H9 (cell line): ENCODE measurements around the gene CFAP100. TPM values are rescaled to one million over a fixed set of nuclear protein-coding genes. Genes with fewer than 3 reads are reported as not detected.

ENCODE experiments used
- DNase-seq: peaks from one replicate; pipeline ENCODE4 v3.0.0-alpha.2; 2017
- H2AFZ ChIP-seq: one replicate; pipeline ENCODE4 v1.6.1; 2013; ENCODE audit warnings: mild to moderate bottlenecking, low read length, control low read depth, moderate library complexity
- H2AK5ac ChIP-seq: 2 replicates; pipeline ENCODE4 v1.6.1; 2013; ENCODE audit warnings: low read length, control low read depth, mixed read lengths; ENCODE audit not compliant: insufficient read length
- H2BK120ac ChIP-seq: one replicate; pipeline ENCODE4 v1.6.1; 2013; ENCODE audit warnings: low read depth, mild to moderate bottlenecking, low read length, control low read depth, inconsistent platforms; ENCODE audit not compliant: poor library complexity, severe bottlenecking
- H2BK12ac ChIP-seq: 2 replicates; pipeline ENCODE4 v1.6.1; 2013; ENCODE audit warnings: low read length, control low read depth, mixed read lengths, low read depth; ENCODE audit not compliant: insufficient read length
- H2BK15ac ChIP-seq: 2 replicates; pipeline ENCODE4 v1.6.1; 2013; ENCODE audit warnings: low read depth, low read length, control low read depth
- H2BK20ac ChIP-seq: one replicate; pipeline ENCODE4 v1.6.1; 2013; ENCODE audit warnings: low read depth, mild to moderate bottlenecking, low read length, control low read depth, inconsistent platforms; ENCODE audit not compliant: poor library complexity, severe bottlenecking
- H2BK5ac ChIP-seq: 2 replicates; pipeline ENCODE4 v1.6.1; 2013; ENCODE audit warnings: low read length, control low read depth, mixed read lengths; ENCODE audit not compliant: insufficient read length
- H3K14ac ChIP-seq: 2 replicates; pipeline ENCODE4 v1.6.1; 2013; ENCODE audit warnings: low read length, control low read depth; ENCODE audit not compliant: insufficient read depth
- H3K18ac ChIP-seq: 2 replicates; pipeline ENCODE4 v1.6.1; 2013; ENCODE audit warnings: low read depth, mild to moderate bottlenecking, mixed read lengths, low read length, control low read depth; ENCODE audit not compliant: insufficient read length
- H3K23ac ChIP-seq: 2 replicates; pipeline ENCODE4 v1.6.1; 2013; ENCODE audit warnings: low read length, control low read depth, mixed read lengths, low read depth; ENCODE audit not compliant: insufficient read length
- H3K23me2 ChIP-seq: 2 replicates; pipeline ENCODE4 v1.6.1; 2013; ENCODE audit warnings: low read depth, mild to moderate bottlenecking, mixed read lengths, low read length, control low read depth; ENCODE audit not compliant: insufficient read length, poor library complexity, severe bottlenecking
- H3K27ac ChIP-seq: 2 replicates; pipeline ENCODE4 v1.5.1; 2013; ENCODE audit warnings: low read length, control low read depth, mixed read lengths, low read depth; ENCODE audit not compliant: insufficient read length
- H3K27me3 ChIP-seq: 2 replicates; pipeline ENCODE4 v1.6.1; 2013; ENCODE audit warnings: low read length, control low read depth, inconsistent platforms; ENCODE audit not compliant: insufficient read depth
- H3K4ac ChIP-seq: 2 replicates; pipeline ENCODE4 v1.6.1; 2013; ENCODE audit warnings: low read depth, mild to moderate bottlenecking, control low read depth, inconsistent platforms, low read length, moderate library complexity
- H3K4me1 ChIP-seq: 2 replicates; pipeline ENCODE4 v1.6.1; 2013; ENCODE audit warnings: low read length, control low read depth, inconsistent platforms; ENCODE audit not compliant: insufficient read depth
- H3K4me2 ChIP-seq: 2 replicates; pipeline ENCODE4 v1.6.1; 2013; ENCODE audit warnings: low read length, control low read depth, mixed read lengths; ENCODE audit not compliant: insufficient read length, insufficient read depth
- H3K56ac ChIP-seq: 2 replicates; pipeline ENCODE4 v1.6.1; 2013; ENCODE audit warnings: low read depth, mild to moderate bottlenecking, mixed read lengths, low read length, control low read depth; ENCODE audit not compliant: insufficient read length
- H3K79me1 ChIP-seq: 2 replicates; pipeline ENCODE4 v1.6.1; 2013; ENCODE audit warnings: low read depth, mild to moderate bottlenecking, moderate library complexity, low read length, control low read depth, inconsistent platforms; ENCODE audit not compliant: insufficient read depth, poor library complexity, severe bottlenecking
- H3K79me2 ChIP-seq: 2 replicates; pipeline ENCODE4 v1.6.1; 2013; ENCODE audit warnings: low read length, control low read depth, inconsistent platforms; ENCODE audit not compliant: insufficient read depth
- H3K9ac ChIP-seq: 2 replicates; pipeline ENCODE4 v1.6.1; 2013; ENCODE audit warnings: low read length, control low read depth, mixed read lengths; ENCODE audit not compliant: insufficient read length; ENCODE audit errors: extremely low read depth
- H3K9me3 ChIP-seq: one replicate; pipeline ENCODE4 v1.6.1; 2013; ENCODE audit warnings: low read depth, low read length, inconsistent platforms; ENCODE audit not compliant: control insufficient read depth
- H3T11ph ChIP-seq: one replicate; pipeline ENCODE4 v1.6.1; 2013; ENCODE audit warnings: mild to moderate bottlenecking, low read length, control low read depth, inconsistent platforms
- H4K20me1 ChIP-seq: one replicate; pipeline ENCODE4 v1.6.1; 2013; ENCODE audit not compliant: control insufficient read depth, insufficient read length, insufficient read depth
- H4K5ac ChIP-seq: 2 replicates; pipeline ENCODE4 v1.6.1; 2013; ENCODE audit warnings: low read depth, mild to moderate bottlenecking, mixed read lengths, low read length, control low read depth; ENCODE audit not compliant: insufficient read length
- H4K8ac ChIP-seq: replicated peaks from 2 replicates; pipeline ENCODE4 v1.6.1; 2013; ENCODE audit warnings: low read length, control low read depth, mixed read lengths, low read depth; ENCODE audit not compliant: insufficient read length
- H4K91ac ChIP-seq: 2 replicates; pipeline ENCODE4 v1.6.1; 2013; ENCODE audit warnings: low read depth, mild to moderate bottlenecking, moderate library complexity, mixed read lengths, low read length, control low read depth; ENCODE audit not compliant: insufficient read length
- H3K27ac Mint-ChIP-seq, 3 experiments: 2 replicates in 2 of 3; 3 replicates in 1 of 3; pipeline ENCODE4 v1.8.0; 2020 to 2021; ENCODE audit warnings: mixed read lengths in 3 of 3, mild to moderate bottlenecking in 1 of 3, moderate library complexity in 1 of 3
- H3K27me3 Mint-ChIP-seq: 2 replicates; pipeline ENCODE4 v1.8.0; 2021; ENCODE audit warnings: low read depth, mild to moderate bottlenecking, moderate library complexity, mixed read lengths
- H3K36me3 Mint-ChIP-seq, 3 experiments: 2 replicates in 2 of 3; 3 replicates in 1 of 3; pipeline ENCODE4 v1.8.0; 2020 to 2021; ENCODE audit warnings: low read depth in 3 of 3, mixed read lengths in 3 of 3; ENCODE audit not compliant: insufficient read depth in 1 of 3
- H3K4me1 Mint-ChIP-seq, 2 experiments: 2 replicates each; pipeline ENCODE4 v1.8.0; 2020; ENCODE audit warnings: mixed read lengths in 2 of 2
- H3K4me3 Mint-ChIP-seq, 2 experiments: 2 replicates in 1 of 2; 3 replicates in 1 of 2; pipeline ENCODE4 v1.8.0; 2020 to 2021; ENCODE audit warnings: mild to moderate bottlenecking in 2 of 2, mixed read lengths in 2 of 2, moderate library complexity in 1 of 2
- H3K9me3 Mint-ChIP-seq, 2 experiments: 2 replicates in 1 of 2; 3 replicates in 1 of 2; pipeline ENCODE4 v1.8.0; 2020; ENCODE audit warnings: mild to moderate bottlenecking in 2 of 2, mixed read lengths in 2 of 2, moderate library complexity in 1 of 2
- CTCF ChIP-seq: fragments of 200-600 bp; sonication (generic); conservative IDR thresholded peaks from 3 replicates; pipeline ENCODE4 v1.8.0; 2021; ENCODE audit warnings: antibody characterized with exemption, mild to moderate bottlenecking
- WGBS: extraction: QIAGEN DNeasy Blood & Tissue Kit; methylation state at CpG from one replicate; pipeline ENCODE4 v1.1.7; 2013; ENCODE audit warnings: missing lambda C conversion rate, low lambda C conversion rate, mixed read lengths; ENCODE audit not compliant: insufficient read length; ENCODE audit errors: extremely low coverage; 5-methylcytosine and 5-hydroxymethylcytosine counted together
- total RNA-seq: library from RNA; stranded (reverse); gene quantifications from 2 replicates; pipeline ENCODE4 v1.2.1, GENCODE V29; 2021

The CFAP100 gene
- total RNA-seq, 1 experiment from 2014 or later: 0.44 TPM

GRCh38 chr3:126446301-126446700, 51.6 kb downstream of the CFAP100 start:
- Histone ChIP-seq H2BK12ac (no peak overlapping the region), H2BK15ac (no peak overlapping the region), H3K4me1 (no peaks in the 10 kb centered on the region), H3K27me3 (no peaks in the 10 kb centered on the region), H4K8ac (no peak overlapping the region), H3K79me1 (no peaks in the 10 kb centered on the region), H3K23me2 (no peaks in the 10 kb centered on the region), H4K5ac (no peak overlapping the region), H3T11ph (no peak overlapping the region), H3K9ac (no peak overlapping the region), H2AFZ (no peak overlapping the region), H2BK5ac (no peak overlapping the region), H4K91ac (no peak overlapping the region), H3K79me2 (no peaks in the 10 kb centered on the region), H2AK5ac (no peak overlapping the region), H2BK20ac (no peak overlapping the region), H2BK120ac (no peak overlapping the region), H3K4me2 (no peak overlapping the region), H3K4ac (no peak overlapping the region), H3K9me3 (no peaks in the 10 kb centered on the region), H3K56ac (no peak overlapping the region), H3K14ac (no peak overlapping the region), H3K18ac (no peak overlapping the region), H3K23ac (no peak overlapping the region), H4K20me1 (no peaks in the 10 kb centered on the region), H3K27ac (no peak overlapping the region)
- peaks cover 18 to 21% of the 10 kb centered on the region in 2 experiments for H3K4me1 Mint-ChIP-seq
- DNase-seq: no peak
- H3K36me3 Mint-ChIP-seq: peaks cover 2 to 14% (median 5%) of the 10 kb centered on the region in 3 experiments
- no peaks in the 10 kb centered on the region; the same call in 1 of the 2 replicates for H3K27me3 Mint-ChIP-seq
- H3K9me3 Mint-ChIP-seq: no peaks in the 10 kb centered on the region
- no peak overlapping the region for H3K27ac Mint-ChIP-seq
- no peak for TF ChIP-seq CTCF
- WGBS: no CpG with 5 or more reads among the region's 8 CpGs
- no peak overlapping the region for H3K4me3 Mint-ChIP-seq
